BE2C (cell line): ENCODE results near the gene SEPTIN12.

Source experiments
- DNase-seq: peaks from one replicate; pipeline ENCODE4 v3.0.0-alpha.2; 2020
- H3K27me3 ChIP-seq: fragments of 250-450 bp; sonication (Bioruptor Pico); 2 replicates; pipeline ENCODE4 v1.5.1; 2020; ENCODE audit warnings: mild to moderate bottlenecking
- H3K36me3 ChIP-seq: fragments of 250-450 bp; sonication (Bioruptor Pico); 2 replicates; pipeline ENCODE4 v1.5.1; 2020; ENCODE audit warnings: mild to moderate bottlenecking
- H3K4me1 ChIP-seq: fragments of 250-450 bp; sonication (Bioruptor Pico); 2 replicates; pipeline ENCODE4 v1.5.1; 2020
- H3K4me3 ChIP-seq: 2 replicates; pipeline ENCODE4 v1.5.1; 2011; ENCODE audit warnings: low read depth, low read length
- H3K9me3 ChIP-seq: fragments of 250-450 bp; sonication (Bioruptor Pico); 2 replicates; pipeline ENCODE4 v1.5.1; 2020
- CTCF ChIP-seq: IDR thresholded peaks from 2 replicates; pipeline ENCODE4 v1.5.1; 2012; ENCODE audit warnings: mild to moderate bottlenecking, low read depth, low read length

The SEPTIN12 gene

GRCh38 chr16:4755687-4756086 is 32.5 kb downstream of the SEPTIN12 start:
- TF ChIP-seq CTCF: no peak
- Histone ChIP-seq H3K9me3 (no peaks in the 10 kb centered on the region), H3K36me3 (peaks cover 55% of the 10 kb centered on the region), H3K27me3 (no peaks in the 10 kb centered on the region), H3K4me3 (no peak overlapping the region), H3K4me1 (no peaks in the 10 kb centered on the region)
- DNase-seq: no peak

GRCh38 chr16:4754865-4755264 is 33.3 kb downstream of the SEPTIN12 start:
- TF ChIP-seq CTCF: no peak
- no peak overlapping the region for H3K4me3 ChIP-seq
- H3K4me1 ChIP-seq: no peaks in the 10 kb centered on the region
- peaks cover 49% of the 10 kb centered on the region for H3K36me3 ChIP-seq
- H3K27me3 ChIP-seq: no peaks in the 10 kb centered on the region
- no peaks in the 10 kb centered on the region for H3K9me3 ChIP-seq
- no peak for DNase-seq

GRCh38 chr16:4753227-4753626 is 34.9 kb downstream of the SEPTIN12 start:
- Histone ChIP-seq H3K4me1 (no peaks in the 10 kb centered on the region), H3K27me3 (no peaks in the 10 kb centered on the region), H3K4me3 (no peak overlapping the region), H3K36me3 (peaks cover 43% of the 10 kb centered on the region), H3K9me3 (no peaks in the 10 kb centered on the region)
- no peak for DNase-seq
- no peak for TF ChIP-seq CTCF

- peaks cover 41% of the 10 kb centered on the region for H3K36me3 ChIP-seq
- no peak for TF ChIP-seq CTCF
- no peak overlapping the region for H3K4me3 ChIP-seq
- DNase-seq: no peak
- H3K4me1 ChIP-seq: no peaks in the 10 kb centered on the region; the same call in 1 of the 2 replicates
- H3K27me3 ChIP-seq: no peaks in the 10 kb centered on the region
- H3K9me3 ChIP-seq: no peaks in the 10 kb centered on the region
Observed at GRCh38 chr16:4752351-4753100, 35.6 kb downstream of the SEPTIN12 start.

GRCh38 chr16:4750896-4751295 is 37.2 kb downstream of the SEPTIN12 start:
- Histone ChIP-seq H3K36me3 (peaks cover 36% of the 10 kb centered on the region), H3K4me1 (no peaks in the 10 kb centered on the region; the same call in 1 of the 2 replicates), H3K9me3 (no peaks in the 10 kb centered on the region), H3K27me3 (no peaks in the 10 kb centered on the region), H3K4me3 (no peak overlapping the region)
- TF ChIP-seq CTCF: no peak
- no peak for DNase-seq

GRCh38 chr16:4749700-4750257 is 38.4 kb downstream of the SEPTIN12 start:
- H3K4me1 ChIP-seq: no peaks in the 10 kb centered on the region; the same call in 1 of the 2 replicates
- H3K36me3 ChIP-seq: peaks cover 25% of the 10 kb centered on the region
- no peaks in the 10 kb centered on the region for H3K27me3 ChIP-seq
- H3K9me3 ChIP-seq: no peaks in the 10 kb centered on the region
- no peak for DNase-seq
- no peak for TF ChIP-seq CTCF
- H3K4me3 ChIP-seq: no peak overlapping the region
